WTC11 (cell line): ENCODE measurements around the gene CASKIN2. TPM values are rescaled to one million over a fixed set of nuclear protein-coding genes. Genes with fewer than 3 reads are reported as not detected.

Experiments
- ATAC-seq: fragments of 200-7000 bp; cut with Tn5 transposase; 2 replicates; pipeline ENCODE4 v1.10.0; 2021; ENCODE audit warnings: mild to moderate bottlenecking, moderate library complexity
- CTCF ChIA-PET: fragments of 300-600 bp; sonication (Branson Sonifier 250); formaldehyde crosslinking; loops from one replicate; lab custom pipeline; 2021; ENCODE audit warnings: antibody characterized with exemption; lab: Charles Lee
- POLR2A ChIA-PET: fragments of 350-600 bp; sonication (Branson Sonifier 250); formaldehyde crosslinking; loops from one replicate; lab custom pipeline; 2021; ENCODE audit warnings: antibody characterized with exemption; lab: Charles Lee
- DNase-seq: peaks from one replicate; pipeline ENCODE4 v3.0.0; 2021; ENCODE audit warnings: low spot score
- H3K27ac Mint-ChIP-seq: 2 replicates; pipeline ENCODE4 v1.8.0; 2021; ENCODE audit warnings: mixed read lengths
- H3K27me3 Mint-ChIP-seq: 2 replicates; pipeline ENCODE4 v1.8.0; 2021; ENCODE audit warnings: low read depth, mild to moderate bottlenecking, moderate library complexity, mixed read lengths
- H3K36me3 Mint-ChIP-seq: 2 replicates; pipeline ENCODE4 v1.8.0; 2021; ENCODE audit warnings: mixed read lengths
- H3K4me1 Mint-ChIP-seq: 2 replicates; pipeline ENCODE4 v1.8.0; 2022; ENCODE audit warnings: mixed read lengths
- H3K4me3 Mint-ChIP-seq: 2 replicates; pipeline ENCODE4 v1.8.0; 2021; ENCODE audit warnings: mild to moderate bottlenecking, moderate library complexity, mixed read lengths
- H3K9me3 Mint-ChIP-seq: 2 replicates; pipeline ENCODE4 v1.8.0; 2021; ENCODE audit warnings: mixed read lengths
- ATF1 ChIP-seq: sonication (generic); formaldehyde crosslinking; IDR thresholded peaks from 2 replicates; pipeline ENCODE4 v1.8.1; 2023; ENCODE audit warnings: mild to moderate bottlenecking, moderate library complexity, missing genetic modification reagents
- CBFB ChIP-seq: sonication (generic); formaldehyde crosslinking; IDR thresholded peaks from 2 replicates; pipeline ENCODE4 v1.8.1; 2022; ENCODE audit warnings: mild to moderate bottlenecking, low read depth, missing genetic modification reagents
- ELF4 ChIP-seq: sonication (generic); formaldehyde crosslinking; IDR thresholded peaks from 2 replicates; pipeline ENCODE4 v1.8.1; 2022; ENCODE audit warnings: low read depth, mild to moderate bottlenecking, moderate library complexity, missing genetic modification reagents
- FOXJ3 ChIP-seq: sonication (generic); formaldehyde crosslinking; IDR thresholded peaks from 2 replicates; pipeline ENCODE4 v1.9.0; 2021; ENCODE audit warnings: missing genetic modification reagents, mild to moderate bottlenecking, borderline replicate concordance
- FOXK1 ChIP-seq: sonication (generic); formaldehyde crosslinking; IDR thresholded peaks from 2 replicates; pipeline ENCODE4 v1.8.0; 2022; ENCODE audit warnings: mild to moderate bottlenecking, moderate library complexity, missing genetic modification reagents
- FOXP1 ChIP-seq: sonication (generic); formaldehyde crosslinking; IDR thresholded peaks from 2 replicates; pipeline ENCODE4 v1.8.0; 2022; ENCODE audit warnings: missing genetic modification reagents, mild to moderate bottlenecking, moderate library complexity, borderline replicate concordance
- GABPB1 ChIP-seq: sonication (generic); formaldehyde crosslinking; IDR thresholded peaks from 2 replicates; pipeline ENCODE4 v1.8.1; 2023; ENCODE audit warnings: mild to moderate bottlenecking, missing genetic modification reagents
- JUN ChIP-seq: sonication (generic); formaldehyde crosslinking; IDR thresholded peaks from 2 replicates; pipeline ENCODE4 v1.8.0; 2023; ENCODE audit warnings: mild to moderate bottlenecking, missing genetic modification reagents
- MXD4 ChIP-seq: fragments of 250-450 bp; sonication (Bioruptor Pico); IDR thresholded peaks from 2 replicates; pipeline ENCODE4 v1.8.0; 2021; ENCODE audit warnings: mild to moderate bottlenecking, moderate library complexity, borderline replicate concordance
- NFE2L1 ChIP-seq: sonication (generic); formaldehyde crosslinking; IDR thresholded peaks from 2 replicates; pipeline ENCODE4 v1.8.1; 2023; ENCODE audit warnings: missing genetic modification reagents
- NR2C2 ChIP-seq: sonication (generic); formaldehyde crosslinking; IDR thresholded peaks from 2 replicates; pipeline ENCODE4 v1.8.0; 2022; ENCODE audit warnings: mild to moderate bottlenecking, missing genetic modification reagents
- PRRX2 ChIP-seq: fragments of 250-450 bp; sonication (Bioruptor Pico); IDR thresholded peaks from 2 replicates; pipeline ENCODE4 v1.8.0; 2021; ENCODE audit warnings: mild to moderate bottlenecking
- RELA ChIP-seq: sonication (generic); formaldehyde crosslinking; IDR thresholded peaks from 2 replicates; pipeline ENCODE4 v1.8.1; 2022; ENCODE audit warnings: missing genetic modification reagents, mild to moderate bottlenecking, borderline replicate concordance
- SMAD3 ChIP-seq: sonication (generic); formaldehyde crosslinking; IDR thresholded peaks from 2 replicates; pipeline ENCODE4 v1.8.0; 2022; ENCODE audit warnings: missing genetic modification reagents, mild to moderate bottlenecking, borderline replicate concordance
- SMAD4 ChIP-seq: sonication (generic); formaldehyde crosslinking; IDR thresholded peaks from 2 replicates; pipeline ENCODE4 v1.8.0; 2022; ENCODE audit warnings: mild to moderate bottlenecking, missing genetic modification reagents
- ZNF232 ChIP-seq: sonication (generic); formaldehyde crosslinking; IDR thresholded peaks from 2 replicates; pipeline ENCODE4 v1.8.0; 2022; ENCODE audit warnings: mild to moderate bottlenecking, missing genetic modification reagents
- ZNF396 ChIP-seq: fragments of 250-450 bp; sonication (Bioruptor Pico); IDR thresholded peaks from 2 replicates; pipeline ENCODE4 v1.8.0; 2021; ENCODE audit warnings: mild to moderate bottlenecking, moderate library complexity, borderline replicate concordance
- ZNF671 ChIP-seq: fragments of 250-450 bp; sonication (Bioruptor Pico); IDR thresholded peaks from 2 replicates; pipeline ENCODE4 v1.8.0; 2021; ENCODE audit warnings: mild to moderate bottlenecking
- total RNA-seq: library from RNA; stranded (reverse); gene quantifications from 3 replicates; pipeline ENCODE4 v1.2.3, GENCODE V29; 2021
- TF ChIP-seq, protein P1 (sequence below): sonication (generic); formaldehyde crosslinking; IDR thresholded peaks from 2 replicates; pipeline ENCODE4 v1.8.0; 2022; ENCODE audit warnings: mild to moderate bottlenecking, missing genetic modification reagents
- TF ChIP-seq, protein P2 (sequence below): sonication (generic); formaldehyde crosslinking; IDR thresholded peaks from 2 replicates; pipeline ENCODE4 v1.8.1; 2022; ENCODE audit warnings: mild to moderate bottlenecking, missing genetic modification reagents, moderate library complexity, borderline replicate concordance
- TF ChIP-seq, protein P3 (sequence below): sonication (generic); formaldehyde crosslinking; IDR thresholded peaks from 2 replicates; pipeline ENCODE4 v1.8.0; 2022; ENCODE audit warnings: mild to moderate bottlenecking, missing genetic modification reagents
- TF ChIP-seq, protein P4 (sequence below): sonication (generic); formaldehyde crosslinking; IDR thresholded peaks from 2 replicates; pipeline ENCODE4 v1.8.1; 2023; ENCODE audit warnings: mild to moderate bottlenecking, missing genetic modification reagents
- TF ChIP-seq, protein P5 (sequence below): sonication (generic); formaldehyde crosslinking; conservative IDR thresholded peaks from 2 replicates; pipeline ENCODE4 v1.8.1; 2023; ENCODE audit warnings: mild to moderate bottlenecking, low read depth, missing genetic modification reagents, moderate library complexity
- TF ChIP-seq, protein P6 (sequence below): fragments of 250-450 bp; sonication (Bioruptor Pico); IDR thresholded peaks from 2 replicates; pipeline ENCODE4 v1.8.0; 2021; ENCODE audit warnings: mild to moderate bottlenecking
- TF ChIP-seq, protein P7 (sequence below): fragments of 250-450 bp; sonication (Bioruptor Pico); IDR thresholded peaks from 2 replicates; pipeline ENCODE4 v1.9.0; 2021; ENCODE audit warnings: moderate library complexity, mild to moderate bottlenecking, inconsistent platforms, borderline replicate concordance

Gene CASKIN2
- total RNA-seq, 1 experiment from 2014 or later, result 31.9 TPM

DNA sequence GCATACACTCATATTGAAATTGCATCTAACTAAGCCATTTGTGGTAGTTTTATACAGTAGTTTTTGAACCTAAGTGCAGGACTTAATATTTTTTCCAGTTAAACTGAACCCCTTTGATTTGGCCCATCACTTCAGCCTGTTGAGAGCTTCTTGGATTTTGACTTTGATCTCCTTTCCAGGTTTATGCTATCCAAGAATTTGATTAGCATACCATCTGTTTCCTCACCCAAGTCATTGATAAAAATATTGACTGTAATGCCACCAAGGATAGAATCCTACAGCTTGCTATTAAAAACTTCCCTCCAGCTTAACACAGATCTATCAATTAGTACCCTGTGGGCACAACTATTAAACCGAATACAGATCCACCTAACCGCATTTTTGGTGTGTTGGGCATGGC lies 51.7 kb downstream of the CASKIN2 start:
- H3K4me1 Mint-ChIP-seq, result no peaks in the 10 kb centered on the region

DNA sequence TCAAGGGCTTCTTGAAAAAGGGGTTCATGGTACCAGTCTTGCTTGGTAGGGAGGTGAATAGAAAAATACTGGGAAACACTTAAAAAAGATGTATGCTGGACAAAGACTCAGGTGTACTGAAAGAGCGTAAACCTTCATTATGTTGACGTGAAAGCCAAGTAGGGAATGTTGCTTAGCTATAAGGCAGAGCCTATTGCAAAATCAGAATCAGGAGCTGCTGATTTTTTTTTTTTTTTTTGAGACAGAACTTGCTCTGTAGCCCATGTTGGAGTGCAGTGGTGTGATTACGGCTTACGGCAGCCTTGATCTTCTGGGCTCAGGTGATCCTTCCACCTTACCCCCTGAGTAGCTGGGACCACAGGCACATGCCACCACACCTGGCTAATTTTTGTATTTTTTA lies 55.0 kb downstream of the CASKIN2 start:
- ATAC-seq (no peak), DNase-seq (no peak)
- POLR2A ChIA-PET, result no interaction called here
- Mint-ChIP-seq H3K27me3 (no peaks in the 10 kb centered on the region), H3K4me3 (no peak overlapping the region), H3K9me3 (no peaks in the 10 kb centered on the region), H3K36me3 (no peaks in the 10 kb centered on the region), H3K4me1 (peaks cover 16% of the 10 kb centered on the region), H3K27ac (peak overlapping the region; percentile 42; the same call in 1 of the 2 replicates)
- CTCF ChIA-PET, result interaction anchor here (1.0 kb wide), 1 partner anchor 288 kb away, joined by 3 read pairs; no protein-coding TSS in a partner anchor
- TF ChIP-seq FOXK1 (CRISPR knock-in tag), result no peak
- TF ChIP-seq PRRX2 (CRISPR knock-in tag), result no peak
- TF ChIP-seq, protein P1, sequence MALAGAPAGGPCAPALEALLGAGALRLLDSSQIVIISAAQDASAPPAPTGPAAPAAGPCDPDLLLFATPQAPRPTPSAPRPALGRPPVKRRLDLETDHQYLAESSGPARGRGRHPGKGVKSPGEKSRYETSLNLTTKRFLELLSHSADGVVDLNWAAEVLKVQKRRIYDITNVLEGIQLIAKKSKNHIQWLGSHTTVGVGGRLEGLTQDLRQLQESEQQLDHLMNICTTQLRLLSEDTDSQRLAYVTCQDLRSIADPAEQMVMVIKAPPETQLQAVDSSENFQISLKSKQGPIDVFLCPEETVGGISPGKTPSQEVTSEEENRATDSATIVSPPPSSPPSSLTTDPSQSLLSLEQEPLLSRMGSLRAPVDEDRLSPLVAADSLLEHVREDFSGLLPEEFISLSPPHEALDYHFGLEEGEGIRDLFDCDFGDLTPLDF (CRISPR knock-in tag), result no peak
- TF ChIP-seq, protein P2, sequence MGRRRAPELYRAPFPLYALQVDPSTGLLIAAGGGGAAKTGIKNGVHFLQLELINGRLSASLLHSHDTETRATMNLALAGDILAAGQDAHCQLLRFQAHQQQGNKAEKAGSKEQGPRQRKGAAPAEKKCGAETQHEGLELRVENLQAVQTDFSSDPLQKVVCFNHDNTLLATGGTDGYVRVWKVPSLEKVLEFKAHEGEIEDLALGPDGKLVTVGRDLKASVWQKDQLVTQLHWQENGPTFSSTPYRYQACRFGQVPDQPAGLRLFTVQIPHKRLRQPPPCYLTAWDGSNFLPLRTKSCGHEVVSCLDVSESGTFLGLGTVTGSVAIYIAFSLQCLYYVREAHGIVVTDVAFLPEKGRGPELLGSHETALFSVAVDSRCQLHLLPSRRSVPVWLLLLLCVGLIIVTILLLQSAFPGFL (CRISPR knock-in tag), result no peak
- no peak for TF ChIP-seq ATF1 (CRISPR knock-in tag)
- TF ChIP-seq, protein P3, sequence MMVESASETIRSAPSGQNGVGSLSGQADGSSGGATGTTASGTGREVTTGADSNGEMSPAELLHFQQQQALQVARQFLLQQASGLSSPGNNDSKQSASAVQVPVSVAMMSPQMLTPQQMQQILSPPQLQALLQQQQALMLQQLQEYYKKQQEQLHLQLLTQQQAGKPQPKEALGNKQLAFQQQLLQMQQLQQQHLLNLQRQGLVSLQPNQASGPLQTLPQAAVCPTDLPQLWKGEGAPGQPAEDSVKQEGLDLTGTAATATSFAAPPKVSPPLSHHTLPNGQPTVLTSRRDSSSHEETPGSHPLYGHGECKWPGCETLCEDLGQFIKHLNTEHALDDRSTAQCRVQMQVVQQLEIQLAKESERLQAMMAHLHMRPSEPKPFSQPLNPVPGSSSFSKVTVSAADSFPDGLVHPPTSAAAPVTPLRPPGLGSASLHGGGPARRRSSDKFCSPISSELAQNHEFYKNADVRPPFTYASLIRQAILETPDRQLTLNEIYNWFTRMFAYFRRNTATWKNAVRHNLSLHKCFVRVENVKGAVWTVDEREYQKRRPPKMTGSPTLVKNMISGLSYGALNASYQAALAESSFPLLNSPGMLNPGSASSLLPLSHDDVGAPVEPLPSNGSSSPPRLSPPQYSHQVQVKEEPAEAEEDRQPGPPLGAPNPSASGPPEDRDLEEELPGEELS, result no peak
- TF ChIP-seq, protein P4, sequence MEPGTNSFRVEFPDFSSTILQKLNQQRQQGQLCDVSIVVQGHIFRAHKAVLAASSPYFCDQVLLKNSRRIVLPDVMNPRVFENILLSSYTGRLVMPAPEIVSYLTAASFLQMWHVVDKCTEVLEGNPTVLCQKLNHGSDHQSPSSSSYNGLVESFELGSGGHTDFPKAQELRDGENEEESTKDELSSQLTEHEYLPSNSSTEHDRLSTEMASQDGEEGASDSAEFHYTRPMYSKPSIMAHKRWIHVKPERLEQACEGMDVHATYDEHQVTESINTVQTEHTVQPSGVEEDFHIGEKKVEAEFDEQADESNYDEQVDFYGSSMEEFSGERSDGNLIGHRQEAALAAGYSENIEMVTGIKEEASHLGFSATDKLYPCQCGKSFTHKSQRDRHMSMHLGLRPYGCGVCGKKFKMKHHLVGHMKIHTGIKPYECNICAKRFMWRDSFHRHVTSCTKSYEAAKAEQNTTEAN (CRISPR knock-in tag), result no peak
- TF ChIP-seq RELA (CRISPR knock-in tag), result no peak
- TF ChIP-seq MXD4 (CRISPR knock-in tag), result no peak
- no peak for TF ChIP-seq SMAD3 (CRISPR knock-in tag)
- TF ChIP-seq ZNF671 (CRISPR knock-in tag), result no peak

More for the DNA sequence above, 51.7 kb downstream of the CASKIN2 start:
- ATAC-seq (no peak), DNase-seq (no peak)
- ChIA-PET CTCF (no interaction called here), POLR2A (no interaction called here)
- Mint-ChIP-seq H3K36me3 (no peaks in the 10 kb centered on the region), H3K27me3 (no peaks in the 10 kb centered on the region), H3K4me3 (no peak overlapping the region), H3K27ac (no peak overlapping the region), H3K9me3 (no peaks in the 10 kb centered on the region)
- TF ChIP-seq, protein P1 (CRISPR knock-in tag), result no peak
- TF ChIP-seq, protein P5, sequence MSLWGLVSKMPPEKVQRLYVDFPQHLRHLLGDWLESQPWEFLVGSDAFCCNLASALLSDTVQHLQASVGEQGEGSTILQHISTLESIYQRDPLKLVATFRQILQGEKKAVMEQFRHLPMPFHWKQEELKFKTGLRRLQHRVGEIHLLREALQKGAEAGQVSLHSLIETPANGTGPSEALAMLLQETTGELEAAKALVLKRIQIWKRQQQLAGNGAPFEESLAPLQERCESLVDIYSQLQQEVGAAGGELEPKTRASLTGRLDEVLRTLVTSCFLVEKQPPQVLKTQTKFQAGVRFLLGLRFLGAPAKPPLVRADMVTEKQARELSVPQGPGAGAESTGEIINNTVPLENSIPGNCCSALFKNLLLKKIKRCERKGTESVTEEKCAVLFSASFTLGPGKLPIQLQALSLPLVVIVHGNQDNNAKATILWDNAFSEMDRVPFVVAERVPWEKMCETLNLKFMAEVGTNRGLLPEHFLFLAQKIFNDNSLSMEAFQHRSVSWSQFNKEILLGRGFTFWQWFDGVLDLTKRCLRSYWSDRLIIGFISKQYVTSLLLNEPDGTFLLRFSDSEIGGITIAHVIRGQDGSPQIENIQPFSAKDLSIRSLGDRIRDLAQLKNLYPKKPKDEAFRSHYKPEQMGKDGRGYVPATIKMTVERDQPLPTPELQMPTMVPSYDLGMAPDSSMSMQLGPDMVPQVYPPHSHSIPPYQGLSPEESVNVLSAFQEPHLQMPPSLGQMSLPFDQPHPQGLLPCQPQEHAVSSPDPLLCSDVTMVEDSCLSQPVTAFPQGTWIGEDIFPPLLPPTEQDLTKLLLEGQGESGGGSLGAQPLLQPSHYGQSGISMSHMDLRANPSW (CRISPR knock-in tag), result no peak
- TF ChIP-seq FOXK1 (CRISPR knock-in tag), result no peak
- TF ChIP-seq FOXJ3 (CRISPR knock-in tag), result no peak
- TF ChIP-seq, protein P6, sequence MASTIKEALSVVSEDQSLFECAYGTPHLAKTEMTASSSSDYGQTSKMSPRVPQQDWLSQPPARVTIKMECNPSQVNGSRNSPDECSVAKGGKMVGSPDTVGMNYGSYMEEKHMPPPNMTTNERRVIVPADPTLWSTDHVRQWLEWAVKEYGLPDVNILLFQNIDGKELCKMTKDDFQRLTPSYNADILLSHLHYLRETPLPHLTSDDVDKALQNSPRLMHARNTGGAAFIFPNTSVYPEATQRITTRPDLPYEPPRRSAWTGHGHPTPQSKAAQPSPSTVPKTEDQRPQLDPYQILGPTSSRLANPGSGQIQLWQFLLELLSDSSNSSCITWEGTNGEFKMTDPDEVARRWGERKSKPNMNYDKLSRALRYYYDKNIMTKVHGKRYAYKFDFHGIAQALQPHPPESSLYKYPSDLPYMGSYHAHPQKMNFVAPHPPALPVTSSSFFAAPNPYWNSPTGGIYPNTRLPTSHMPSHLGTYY (CRISPR knock-in tag), result no peak
- no peak for TF ChIP-seq JUN (CRISPR knock-in tag)
- TF ChIP-seq, protein P7, sequence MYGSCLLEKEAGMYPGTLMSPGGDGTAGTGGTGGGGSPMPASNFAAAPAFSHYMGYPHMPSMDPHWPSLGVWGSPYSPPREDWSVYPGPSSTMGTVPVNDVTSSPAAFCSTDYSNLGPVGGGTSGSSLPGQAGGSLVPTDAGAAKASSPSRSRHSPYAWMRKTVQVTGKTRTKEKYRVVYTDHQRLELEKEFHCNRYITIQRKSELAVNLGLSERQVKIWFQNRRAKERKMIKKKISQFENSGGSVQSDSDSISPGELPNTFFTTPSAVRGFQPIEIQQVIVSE (CRISPR knock-in tag), result no peak
- no peak for TF ChIP-seq PRRX2 (CRISPR knock-in tag)
- no peak for TF ChIP-seq ELF4 (CRISPR knock-in tag)
- TF ChIP-seq ZNF232 (CRISPR knock-in tag), result no peak
- TF ChIP-seq, protein P2 (CRISPR knock-in tag), result no peak
- no peak for TF ChIP-seq NFE2L1 (CRISPR knock-in tag)
- TF ChIP-seq SMAD4 (CRISPR knock-in tag), result no peak
- no peak for TF ChIP-seq ZNF671 (CRISPR knock-in tag)
- TF ChIP-seq CBFB (CRISPR knock-in tag), result no peak
- no peak for TF ChIP-seq ZNF396 (CRISPR knock-in tag)
- TF ChIP-seq FOXP1 (CRISPR knock-in tag), result no peak
- no peak for TF ChIP-seq NR2C2
- TF ChIP-seq GABPB1 (CRISPR knock-in tag), result no peak
